ENCODE results near the gene FAM107A. TPM values are rescaled to one million over a fixed set of nuclear protein-coding genes. Genes with fewer than 3 reads are reported as not detected.
A peak's percentile ranks its signal among the peaks of the same experiment; 100 is the strongest.

Gene FAM107A
- total and polyA plus RNA-seq, 2 of the 13 experiments (the other 11 are each of a cell fraction or from before 2014, with no cell fraction given) = not detected

- no TSS peak for BruUV-seq (replicated peaks)
- in situ Hi-C loops (cut with HindIII; ENCODE audit: extremely low pct_ligation_motif_present, low pct_unique_long_range_greater_than_20kb) (no loop called here), intact Hi-C loops (cut with micrococcal nuclease; ENCODE audit: unreplicated experiment) (no loop called here)
- H3K79me2 ChIP-seq (ENCODE audit: insufficient read depth, low read length) = no peaks in the 10 kb centered on the region
- DNase-seq (ENCODE audit: low spot score) = no peak
- FAIRE-seq = no peak
- peak; percentile 31; the same call in 2 of the 3 replicates for ATAC-seq
- ChIA-PET POLR2A (no interaction called here), CTCF (ENCODE audit: low intra/inter-chr PET ratio, low total read pairs) (no interaction called here)
- no peak overlapping the region for H3K27ac ChIP-seq (ENCODE audit: extremely low read length, insufficient read depth, low read length)
- no CpG with 5 or more reads among the region's 8 CpGs for WGBS (ENCODE audit: low lambda C conversion rate)
- peaks cover 11% of the 10 kb centered on the region for H3K4me1 ChIP-seq (ENCODE audit: insufficient read depth, low read length)
- H3K27me3 ChIP-seq (ENCODE audit: control insufficient read depth in 1 of 2, insufficient read depth in 2 of 2, low read length in 2 of 2) = peaks cover 2 to 19% of the 10 kb centered on the region in 2 experiments; a peak in 4 of 5 replicates
- H3K36me3 ChIP-seq (replicated peaks in 1 of 2; ENCODE audit: control insufficient read depth in 1 of 2, insufficient read depth in 2 of 2, low read length in 2 of 2) = no peaks in the 10 kb centered on the region
- H2AFZ ChIP-seq (ENCODE audit: low read length) = no peak overlapping the region
- H3K9me3 ChIP-seq (ENCODE audit: low read length) = no peaks in the 10 kb centered on the region
- H3K9ac ChIP-seq (ENCODE audit: insufficient read depth, low read depth, low read length) = no peak overlapping the region
- TF ChIP-seq KLF6 (CRISPR knock-in tag; IDR thresholded peaks at IDR 0.05) = no peak
- no peak for TF ChIP-seq SP5 (CRISPR knock-in tag; IDR thresholded peaks at IDR 0.05; ENCODE audit: borderline replicate concordance, low read depth)
- TF ChIP-seq ZNF709 (CRISPR knock-in tag; IDR thresholded peaks at IDR 0.05) = no peak
- TF ChIP-seq KLF11 (CRISPR knock-in tag; IDR thresholded peaks at IDR 0.05) = no peak
- TF ChIP-seq ZNF275 (CRISPR knock-in tag; IDR thresholded peaks at IDR 0.05; ENCODE audit: borderline replicate concordance) = no peak
- TF ChIP-seq ZSCAN29 (CRISPR knock-in tag; conservative IDR thresholded peaks at IDR 0.05) = no peak
- no peak for TF ChIP-seq ZNF143 (CRISPR knock-in tag; IDR thresholded peaks at IDR 0.05)
- TF ChIP-seq TAF15 (IDR thresholded peaks at IDR 0.05; ENCODE audit: low read depth, low read length, poor library complexity, severe bottlenecking) = no peak
- no peak for TF ChIP-seq CBX2 (IDR thresholded peaks at IDR 0.05; ENCODE audit: low read depth, low read length)
- no peak for TF ChIP-seq CBX2 (CRISPR knock-in tag; IDR thresholded peaks at IDR 0.05; ENCODE audit: low read depth)
- TF ChIP-seq RCOR2 (CRISPR knock-in tag; IDR thresholded peaks at IDR 0.05) = no peak
- no peak for TF ChIP-seq SOX6 (IDR thresholded peaks at IDR 0.05)
- no peak for TF ChIP-seq SOX6 (CRISPR knock-in tag; IDR thresholded peaks at IDR 0.05)
- no peak for TF ChIP-seq SIN3B (IDR thresholded peaks at IDR 0.05; ENCODE audit: low read length)
- no peak for TF ChIP-seq ARID4A (CRISPR knock-in tag; IDR thresholded peaks at IDR 0.05; ENCODE audit: borderline replicate concordance)
- no peak for TF ChIP-seq NR2F1 (CRISPR knock-in tag; IDR thresholded peaks at IDR 0.05)
- TF ChIP-seq SYNCRIP (IDR thresholded peaks at IDR 0.05; ENCODE audit: insufficient read depth, low read depth, low read length) = no peak
- H3K4me2 ChIP-seq (ENCODE audit: low read depth, low read length) = no peak overlapping the region
- no peaks in the 10 kb centered on the region for H4K20me1 ChIP-seq (ENCODE audit: insufficient read depth, low read length)
- H3K4me3 ChIP-seq (replicated peaks in 1 of 3; ENCODE audit: insufficient read depth in 1 of 3, low read depth in 2 of 3, low read length in 3 of 3) = no peak overlapping the region
These were observed 46.3 kb upstream of the FAM107A start for GRCh38 chr3:58623478-58623877.

Data from HepG2 (cell line).